ENCODE results near the gene TUG1.

GRCh38 chr22:30985561-30986208 lies 16.6 kb downstream of the TUG1 start:
- TF ChIP-seq CTCF (IDR thresholded peaks at IDR 0.05) (no peak), ZFX (IDR thresholded peaks at IDR 0.05; ENCODE audit: borderline replicate concordance) (no peak)
